Thyroid gland (tissue), 4 donors: Measurements from ENCODE around the gene CDK19. TPM values are rescaled to one million over a fixed set of nuclear protein-coding genes. Genes with fewer than 3 reads are reported as not detected.

Experiments
- DNase-seq, 2 donors: peaks; one replicate each; pipeline ENCODE4 v3.0.0-alpha.2; 2019
- H3K27ac ChIP-seq, 3 donors: fragments of 200-600 bp; sonication (generic); 1 replicate in 2 of 3; 2 replicates in 1 of 3; pipeline ENCODE4 v1.5.1; 2016 to 2019; ENCODE audit warnings: mild to moderate bottlenecking in 1 of 3, moderate library complexity in 1 of 3
- H3K27me3 ChIP-seq: fragments of 200-600 bp; sonication (generic); one replicate; pipeline ENCODE4 v1.5.1; 2019
- H3K36me3 ChIP-seq, 2 donors: fragments of 200-600 bp; sonication (generic); one replicate each; pipeline ENCODE4 v1.5.1; 2016 to 2019
- H3K4me1 ChIP-seq, 2 donors: fragments of 200-600 bp; sonication (generic); one replicate each; pipeline ENCODE4 v1.5.1; 2017 to 2019
- H3K4me3 ChIP-seq, 3 donors: fragments of 200-600 bp; sonication (generic); replicated peaks in 1 of 3; 1 replicate in 2 of 3; 2 replicates in 1 of 3; pipeline ENCODE4 v1.5.1; 2016; ENCODE audit warnings: mild to moderate bottlenecking in 1 of 3
- H3K9me3 ChIP-seq: fragments of 200-600 bp; sonication (generic); one replicate; pipeline ENCODE4 v1.5.1; 2017
- CTCF ChIP-seq, 6 experiments: fragments of 200-600 bp in 3 of 6; fragments of 450-650 bp in 3 of 6; sonication (generic) in 3 of 6; IDR thresholded peaks; one replicate each; pipeline ENCODE4 v1.5.1; 2016 to 2019; ENCODE audit warnings: antibody characterized with exemption in 6 of 6, mild to moderate bottlenecking in 2 of 6, inconsistent platforms in 1 of 6, moderate library complexity in 1 of 6
- POLR2A ChIP-seq, 2 donors: fragments of 450-650 bp; IDR thresholded peaks; one replicate each; pipeline ENCODE4 v1.6.1; 2017; ENCODE audit warnings: antibody characterized with exemption in 2 of 2, mild to moderate bottlenecking in 2 of 2, moderate library complexity in 1 of 2
- WGBS, 2 donors: methylation state at CpG; one replicate each; pipeline ENCODE4 v1.1.5; 2017; 5-methylcytosine and 5-hydroxymethylcytosine counted together
- intact Hi-C: fragments of 100-400 bp; cut with DNase I; formaldehyde crosslinking; loops from one replicate; pipeline ENCODE4 v1.15.1; 2023
- total RNA-seq, 4 donors: library from RNA; depleted of rRNA; stranded (reverse); fragments of >200 nt; gene quantifications; one replicate each; pipeline ENCODE4 v1.2.3, GENCODE V29; 2016

CDK19 gene
- total RNA-seq, 4 donors from 2014 or later: 12.6 to 17.9 (median 13.3) TPM

- H3K27ac ChIP-seq: no peak overlapping the region
- WGBS, 2 donors: 95 to 96% methylated on average over 2 of the region's 2 CpGs
- TF ChIP-seq CTCF (IDR thresholded peaks at IDR 0.05) (no peak), POLR2A (IDR thresholded peaks at IDR 0.05) (no peak)
- H3K36me3 ChIP-seq: peaks cover 0 to 7% of the 10 kb centered on the region in 2 donors
- no peak overlapping the region for H3K4me3 ChIP-seq
- no peaks in the 10 kb centered on the region for H3K4me1 ChIP-seq
- no peak for DNase-seq
- no peaks in the 10 kb centered on the region for H3K27me3 ChIP-seq
- no peaks in the 10 kb centered on the region for H3K9me3 ChIP-seq
- intact Hi-C loops: no loop called here
These were observed 192.2 kb downstream of the CDK19 start for GRCh38 chr6:110622912-110623578.

- H3K27ac ChIP-seq: no peak overlapping the region
- no peaks in the 10 kb centered on the region for H3K4me1 ChIP-seq
- DNase-seq: no peak
- TF ChIP-seq CTCF (IDR thresholded peaks at IDR 0.05) (no peak), POLR2A (IDR thresholded peaks at IDR 0.05) (no peak)
- H3K4me3 ChIP-seq: no peak overlapping the region
- no peaks in the 10 kb centered on the region for H3K27me3 ChIP-seq
- 89 to 92% methylated on average over 6 to 7 of the region's 9 CpGs for WGBS, 2 donors
- intact Hi-C loops: no loop called here
- H3K9me3 ChIP-seq: no peaks in the 10 kb centered on the region
- H3K36me3 ChIP-seq: peaks cover 0 to 7% of the 10 kb centered on the region in 2 donors
These were observed 194.2 kb downstream of the CDK19 start for GRCh38 chr6:110621061-110621460.

GRCh38 chr6:110620065-110620464, 195.2 kb downstream of the CDK19 start:
- TF ChIP-seq CTCF (IDR thresholded peaks at IDR 0.05): no peak
- no peak for TF ChIP-seq POLR2A (IDR thresholded peaks at IDR 0.05)
- no peak overlapping the region for H3K27ac ChIP-seq
- intact Hi-C loops: no loop called here
- DNase-seq: no peak
- H3K4me1 ChIP-seq: no peaks in the 10 kb centered on the region
- no peak overlapping the region for H3K4me3 ChIP-seq
- peaks cover 0 to 7% of the 10 kb centered on the region in 2 donors for H3K36me3 ChIP-seq
- no peaks in the 10 kb centered on the region for H3K9me3 ChIP-seq
- 87 to 88% methylated on average over 1 of the region's 1 CpG for WGBS, 2 donors
- no peaks in the 10 kb centered on the region for H3K27me3 ChIP-seq

GRCh38 chr6:110619275-110619908, 195.9 kb downstream of the CDK19 start:
- TF ChIP-seq CTCF (IDR thresholded peaks at IDR 0.05): no peak
- no peak for TF ChIP-seq POLR2A (IDR thresholded peaks at IDR 0.05)
- Histone ChIP-seq H3K4me3 (no peak overlapping the region), H3K36me3 (peaks cover 2 to 7% of the 10 kb centered on the region in 2 donors), H3K9me3 (no peaks in the 10 kb centered on the region), H3K27ac (no peak overlapping the region), H3K4me1 (no peaks in the 10 kb centered on the region), H3K27me3 (no peaks in the 10 kb centered on the region)
- intact Hi-C loops: no loop called here
- DNase-seq: no peak
- WGBS, 2 donors: 76% methylated on average over 2 of the region's 2 CpGs

- Histone ChIP-seq H3K9me3 (no peaks in the 10 kb centered on the region), H3K4me1 (no peaks in the 10 kb centered on the region), H3K36me3 (peaks cover 3 to 7% of the 10 kb centered on the region in 2 donors), H3K4me3 (no peak overlapping the region), H3K27me3 (no peaks in the 10 kb centered on the region), H3K27ac (no peak overlapping the region)
- intact Hi-C loops: no loop called here
- TF ChIP-seq POLR2A (IDR thresholded peaks at IDR 0.05) (no peak), CTCF (IDR thresholded peaks at IDR 0.05) (peak in 2 of 6 experiments; percentile 19 to 30)
- WGBS, 2 donors: 58 to 60% methylated on average over 3 of the region's 3 CpGs
- DNase-seq: no peak
These were observed 196.5 kb downstream of the CDK19 start for GRCh38 chr6:110618591-110619267.
